ENCODE measurements around the gene MYBPC3.

The MYBPC3 gene

DNA sequence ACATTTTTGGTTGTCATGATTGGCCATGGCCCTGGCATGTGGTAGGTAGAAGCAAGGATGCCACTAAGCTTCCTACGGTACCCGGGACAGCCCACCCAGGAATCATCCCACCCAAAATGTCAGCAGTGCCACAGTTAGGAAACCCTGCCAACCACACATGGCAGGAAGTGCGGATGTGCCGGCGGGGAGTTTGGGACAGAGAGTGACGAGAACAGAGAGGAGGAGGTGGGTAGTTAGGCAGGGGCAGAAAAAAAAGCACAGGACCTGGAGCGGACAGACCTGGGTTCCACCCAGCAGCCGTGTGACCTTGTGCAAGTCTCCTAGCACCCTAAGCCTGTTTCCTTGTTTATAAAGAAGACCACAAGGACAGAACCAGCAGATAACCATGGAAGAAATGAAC, 22.5 kb upstream of the MYBPC3 start:
- Histone ChIP-seq H3K4ac (ENCODE audit: low read length) (no peak overlapping the region), H3K14ac (ENCODE audit: low read length) (no peak overlapping the region), H4K91ac (ENCODE audit: low read depth, low read length, poor library complexity) (no peak overlapping the region), H3K18ac (ENCODE audit: low read length) (no peak overlapping the region), H3K36me3 (replicated peaks in 1 of 2; ENCODE audit: control insufficient read depth in 2 of 2, insufficient read depth in 2 of 2, low read length in 2 of 2) (no peaks in the 10 kb centered on the region), H2AK5ac (ENCODE audit: low read depth, low read length) (no peak overlapping the region), H4K8ac (ENCODE audit: low read depth, low read length) (no peak overlapping the region), H3K9me3 (replicated peaks in 1 of 2; ENCODE audit: control insufficient read depth in 2 of 2, insufficient read depth in 1 of 2, low read depth in 1 of 2, low read length in 2 of 2) (no peaks in the 10 kb centered on the region), H3K4me1 (ENCODE audit: control insufficient read depth in 2 of 2, insufficient read depth in 1 of 2, low read depth in 1 of 2, low read length in 2 of 2) (peaks cover 0 to 4% of the 10 kb centered on the region in 2 donors), H2BK15ac (ENCODE audit: low read length) (peak overlapping the region; percentile 45), H3K27ac (replicated peaks; ENCODE audit: low read length) (no peak overlapping the region), H3K79me1 (ENCODE audit: low read depth, low read length) (no peaks in the 10 kb centered on the region), H2AFZ (ENCODE audit: low read length) (no peak overlapping the region), H3K27me3 (ENCODE audit: control insufficient read depth in 3 of 3, insufficient read depth in 3 of 3, low read depth in 1 of 3, low read length in 3 of 3) (no peaks in the 10 kb centered on the region), H3K4me3 (ENCODE audit: low read length in 2 of 2) (no peak overlapping the region), H2BK5ac (ENCODE audit: low read length) (no peak overlapping the region), H3K23ac (ENCODE audit: low read depth, low read length, poor library complexity) (no peak overlapping the region), H3K9ac (ENCODE audit: low read depth, low read length, poor library complexity) (no peak overlapping the region), H2BK120ac (ENCODE audit: low read depth, low read length) (no peak overlapping the region), H3K4me2 (ENCODE audit: insufficient read depth, low read length, poor library complexity, severe bottlenecking) (no peak overlapping the region), H2BK12ac (ENCODE audit: low read length) (no peak overlapping the region)
- no peak for DNase-seq (ENCODE audit: low spot score)
- no CpG with 5 or more reads among the region's 8 CpGs for WGBS, 2 donors (ENCODE audit: extremely low coverage in 2 of 2, insufficient read length in 2 of 2, insufficient replicate concordance in 1 of 2)

DNA sequence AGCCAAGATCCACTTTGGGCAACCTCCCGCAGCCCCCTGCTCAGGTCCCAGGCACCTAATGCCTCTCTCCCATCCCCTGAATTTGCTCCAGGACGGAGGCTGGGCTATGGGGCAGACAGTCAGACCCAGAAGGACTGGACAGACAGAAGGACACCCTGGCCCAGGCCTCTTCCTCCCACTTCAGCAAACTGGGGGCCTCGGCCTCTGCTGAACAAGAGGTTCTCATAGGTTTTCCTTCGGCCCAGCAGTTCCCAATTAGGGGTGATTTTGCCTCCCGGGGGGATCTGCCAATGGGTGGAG, 22.2 kb upstream of the MYBPC3 start:
- Histone ChIP-seq H3K4me1 (ENCODE audit: control insufficient read depth in 2 of 2, insufficient read depth in 1 of 2, low read depth in 1 of 2, low read length in 2 of 2) (peaks cover 0 to 4% of the 10 kb centered on the region in 2 donors), H2BK5ac (ENCODE audit: low read length) (no peak overlapping the region), H2BK120ac (ENCODE audit: low read depth, low read length) (peak overlapping the region; percentile 2), H3K79me1 (ENCODE audit: low read depth, low read length) (no peaks in the 10 kb centered on the region), H3K18ac (ENCODE audit: low read length) (no peak overlapping the region), H3K23ac (ENCODE audit: low read depth, low read length, poor library complexity) (no peak overlapping the region), H3K27me3 (ENCODE audit: control insufficient read depth in 3 of 3, insufficient read depth in 3 of 3, low read depth in 1 of 3, low read length in 3 of 3) (peaks cover 0 to 3% (median 0%) of the 10 kb centered on the region in 3 experiments), H2BK15ac (ENCODE audit: low read length) (no peak overlapping the region), H4K91ac (ENCODE audit: low read depth, low read length, poor library complexity) (no peak overlapping the region), H3K36me3 (replicated peaks in 1 of 2; ENCODE audit: control insufficient read depth in 2 of 2, insufficient read depth in 2 of 2, low read length in 2 of 2) (no peaks in the 10 kb centered on the region), H4K8ac (ENCODE audit: low read depth, low read length) (no peak overlapping the region), H3K4me2 (ENCODE audit: insufficient read depth, low read length, poor library complexity, severe bottlenecking) (no peak overlapping the region), H3K4me3 (ENCODE audit: low read length in 2 of 2) (no peak overlapping the region), H3K9ac (ENCODE audit: low read depth, low read length, poor library complexity) (no peak overlapping the region), H2AFZ (ENCODE audit: low read length) (peak overlapping the region; percentile 65), H3K4ac (ENCODE audit: low read length) (no peak overlapping the region), H3K27ac (replicated peaks; ENCODE audit: low read length) (no peak overlapping the region), H2BK12ac (ENCODE audit: low read length) (no peak overlapping the region), H3K9me3 (replicated peaks in 1 of 2; ENCODE audit: control insufficient read depth in 2 of 2, insufficient read depth in 1 of 2, low read depth in 1 of 2, low read length in 2 of 2) (no peaks in the 10 kb centered on the region), H2AK5ac (ENCODE audit: low read depth, low read length) (no peak overlapping the region), H3K14ac (ENCODE audit: low read length) (no peak overlapping the region)
- DNase-seq (ENCODE audit: low spot score) = no peak
- no CpG with 5 or more reads among the region's 5 CpGs for WGBS, 2 donors (ENCODE audit: extremely low coverage in 2 of 2, insufficient read length in 2 of 2, insufficient replicate concordance in 1 of 2)

DNA sequence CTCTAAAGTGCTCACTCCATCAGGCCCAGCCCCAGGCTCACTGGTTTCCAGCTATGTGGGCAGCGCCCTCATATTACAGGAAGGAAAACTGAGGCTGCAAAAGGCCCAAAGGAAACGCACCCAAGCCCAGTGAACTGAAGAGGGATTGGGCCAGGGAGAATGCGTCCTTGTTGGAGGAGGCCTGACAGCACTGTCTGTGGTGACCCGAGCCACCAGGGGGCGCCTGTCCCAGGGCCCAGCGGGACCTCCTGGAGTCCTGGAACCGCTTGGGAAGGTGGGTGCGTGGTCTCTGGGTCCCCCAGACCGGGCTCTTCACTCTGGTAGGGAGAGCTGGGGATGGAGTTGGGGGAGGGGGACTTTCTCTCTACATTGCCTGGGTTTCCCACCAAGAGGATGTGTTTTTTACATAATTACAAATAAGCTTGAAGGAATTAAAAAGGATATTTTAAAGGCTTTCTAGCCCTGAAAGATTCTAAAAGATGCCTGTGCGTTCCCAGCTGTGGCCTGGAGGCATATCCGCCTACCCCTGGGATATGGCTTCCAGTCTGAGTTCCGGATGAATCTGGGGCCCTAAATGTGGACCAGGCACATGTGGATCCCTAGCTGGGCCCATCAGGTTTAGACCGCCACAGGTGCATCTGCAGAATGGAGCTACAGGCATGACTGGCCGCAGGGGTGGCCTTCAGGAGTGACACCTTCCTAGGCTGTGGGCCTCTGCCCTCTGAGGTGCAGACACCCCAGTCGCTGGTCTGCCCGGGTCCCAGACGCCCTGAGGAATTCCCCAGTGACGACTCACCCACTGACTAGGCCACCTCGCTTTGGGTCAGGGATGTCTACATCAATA, 21.6 kb upstream of the MYBPC3 start:
- no peaks in the 10 kb centered on the region for H3K9me3 ChIP-seq (replicated peaks in 1 of 2; ENCODE audit: control insufficient read depth in 2 of 2, insufficient read depth in 1 of 2, low read depth in 1 of 2, low read length in 2 of 2)

DNA sequence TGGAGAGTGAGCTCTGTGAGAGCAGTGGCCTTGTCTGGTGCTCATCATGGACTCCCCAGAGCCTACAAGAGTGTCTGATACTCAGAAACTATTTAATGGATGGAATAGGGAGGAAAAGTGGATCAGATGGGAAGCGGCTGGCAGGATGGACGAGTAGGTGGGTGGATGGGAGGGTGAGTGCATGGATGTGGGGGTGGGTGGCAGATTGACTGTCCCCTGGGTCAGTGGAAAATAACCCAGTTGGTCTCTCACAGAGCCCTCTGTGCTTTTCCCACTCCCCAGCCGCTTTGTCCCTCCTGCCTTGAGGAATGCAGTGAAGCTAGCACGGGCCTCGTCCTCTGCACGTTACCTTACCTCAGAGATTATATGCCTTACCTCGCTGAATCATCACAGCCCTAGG, 19.9 kb upstream of the MYBPC3 start:
- Histone ChIP-seq H3K36me3 (replicated peaks in 1 of 2; ENCODE audit: control insufficient read depth in 2 of 2, insufficient read depth in 2 of 2, low read length in 2 of 2) (no peaks in the 10 kb centered on the region), H3K27ac (replicated peaks; ENCODE audit: low read length) (no peak overlapping the region), H3K4ac (ENCODE audit: low read length) (no peak overlapping the region), H3K14ac (ENCODE audit: low read length) (no peak overlapping the region), H3K9me3 (replicated peaks in 1 of 2; ENCODE audit: control insufficient read depth in 2 of 2, insufficient read depth in 1 of 2, low read depth in 1 of 2, low read length in 2 of 2) (no peaks in the 10 kb centered on the region), H2BK120ac (ENCODE audit: low read depth, low read length) (no peak overlapping the region), H3K27me3 (ENCODE audit: control insufficient read depth in 3 of 3, insufficient read depth in 3 of 3, low read depth in 1 of 3, low read length in 3 of 3) (peaks cover 0 to 4% (median 0%) of the 10 kb centered on the region in 3 experiments), H3K79me1 (ENCODE audit: low read depth, low read length) (no peaks in the 10 kb centered on the region), H3K4me1 (ENCODE audit: control insufficient read depth in 2 of 2, insufficient read depth in 1 of 2, low read depth in 1 of 2, low read length in 2 of 2) (peaks cover 0 to 4% of the 10 kb centered on the region in 2 donors), H3K4me3 (ENCODE audit: low read length in 2 of 2) (no peak overlapping the region), H3K4me2 (ENCODE audit: insufficient read depth, low read length, poor library complexity, severe bottlenecking) (no peak overlapping the region), H3K23ac (ENCODE audit: low read depth, low read length, poor library complexity) (no peak overlapping the region), H2BK15ac (ENCODE audit: low read length) (no peak overlapping the region), H2BK12ac (ENCODE audit: low read length) (no peak overlapping the region), H2AK5ac (ENCODE audit: low read depth, low read length) (no peak overlapping the region), H2AFZ (ENCODE audit: low read length) (no peak overlapping the region), H3K18ac (ENCODE audit: low read length) (no peak overlapping the region), H3K9ac (ENCODE audit: low read depth, low read length, poor library complexity) (no peak overlapping the region), H4K8ac (ENCODE audit: low read depth, low read length) (no peak overlapping the region), H4K91ac (ENCODE audit: low read depth, low read length, poor library complexity) (no peak overlapping the region), H2BK5ac (ENCODE audit: low read length) (no peak overlapping the region)
- DNase-seq (ENCODE audit: low spot score) = no peak
- WGBS, 2 donors (ENCODE audit: extremely low coverage in 2 of 2, insufficient read length in 2 of 2, insufficient replicate concordance in 1 of 2) = no CpG with 5 or more reads among the region's 7 CpGs

More for the DNA sequence above, 21.6 kb upstream of the MYBPC3 start:
- WGBS, 2 donors (ENCODE audit: extremely low coverage in 2 of 2, insufficient read length in 2 of 2, insufficient replicate concordance in 1 of 2) = no CpG with 5 or more reads among the region's 19 CpGs
- Histone ChIP-seq H3K4me3 (ENCODE audit: low read length in 2 of 2) (no peak overlapping the region), H2BK15ac (ENCODE audit: low read length) (peak overlapping the region; percentile 63), H3K4ac (ENCODE audit: low read length) (no peak overlapping the region), H3K23ac (ENCODE audit: low read depth, low read length, poor library complexity) (no peak overlapping the region), H4K8ac (ENCODE audit: low read depth, low read length) (no peak overlapping the region), H3K79me1 (ENCODE audit: low read depth, low read length) (no peaks in the 10 kb centered on the region), H3K4me2 (ENCODE audit: insufficient read depth, low read length, poor library complexity, severe bottlenecking) (no peak overlapping the region), H3K9ac (ENCODE audit: low read depth, low read length, poor library complexity) (no peak overlapping the region), H2BK120ac (ENCODE audit: low read depth, low read length) (peak overlapping the region; percentile 2), H2AK5ac (ENCODE audit: low read depth, low read length) (no peak overlapping the region), H3K14ac (ENCODE audit: low read length) (no peak overlapping the region), H2AFZ (ENCODE audit: low read length) (peak overlapping the region; percentile 65), H3K27me3 (ENCODE audit: control insufficient read depth in 3 of 3, insufficient read depth in 3 of 3, low read depth in 1 of 3, low read length in 3 of 3) (peaks cover 0 to 4% (median 0%) of the 10 kb centered on the region in 3 experiments), H3K36me3 (replicated peaks in 1 of 2; ENCODE audit: control insufficient read depth in 2 of 2, insufficient read depth in 2 of 2, low read length in 2 of 2) (no peaks in the 10 kb centered on the region), H3K4me1 (ENCODE audit: control insufficient read depth in 2 of 2, insufficient read depth in 1 of 2, low read depth in 1 of 2, low read length in 2 of 2) (peaks cover 0 to 4% of the 10 kb centered on the region in 2 donors), H3K27ac (replicated peaks; ENCODE audit: low read length) (no peak overlapping the region), H3K18ac (ENCODE audit: low read length) (no peak overlapping the region), H2BK12ac (ENCODE audit: low read length) (no peak overlapping the region), H2BK5ac (ENCODE audit: low read length) (no peak overlapping the region), H4K91ac (ENCODE audit: low read depth, low read length, poor library complexity) (no peak overlapping the region)
- peak; percentile 61 for DNase-seq (ENCODE audit: low spot score)

Data from neuronal stem cell (in vitro differentiated cells).